ENCODE results near the gene NT5DC1. TPM values are rescaled to one million over a fixed set of nuclear protein-coding genes. Genes with fewer than 3 reads are reported as not detected.
A peak's percentile ranks its signal among the peaks of the same experiment; 100 is the strongest.

The NT5DC1 gene
- polyA plus RNA-seq, 1 of the 3 experiments (the other 2 are of a cell fraction), result 20.3 TPM

- Histone ChIP-seq H3K4me2 (no peak overlapping the region), H3K27me3 (ENCODE audit: insufficient read depth) (no peaks in the 10 kb centered on the region), H3K79me2 (ENCODE audit: insufficient read depth) (peaks cover 27% of the 10 kb centered on the region), H3F3A (replicated peaks; ENCODE audit: insufficient read depth) (peaks cover 4% of the 10 kb centered on the region), H3K27ac (ENCODE audit: low read depth in 2 of 2, low read length in 1 of 2) (no peak overlapping the region), H3K36me3 (replicated peaks in 1 of 2; ENCODE audit: control insufficient read depth in 1 of 2, insufficient read depth in 2 of 2, low read length in 1 of 2) (peaks cover 3 to 4% of the 10 kb centered on the region in 2 experiments), H3K4me3 (ENCODE audit: low read depth in 2 of 2, low read length in 1 of 2) (no peak overlapping the region), H3K9me3 (no peaks in the 10 kb centered on the region; the same call in 1 of the 2 replicates), H3K4me1 (ENCODE audit: control insufficient read depth in 1 of 2, insufficient read depth in 2 of 2, low read depth in 1 of 2, low read length in 1 of 2) (peaks cover 0 to 9% of the 10 kb centered on the region in 2 experiments; a peak in 2 of 4 replicates), H2AFZ (ENCODE audit: low read depth) (no peak overlapping the region), H3K9me2 (no peaks in the 10 kb centered on the region), H3K9ac (no peak overlapping the region), H4K20me1 (ENCODE audit: insufficient read depth) (no peaks in the 10 kb centered on the region)
- ChIA-PET CTCF (no interaction called here), POLR2A (no interaction called here)
- TF ChIP-seq IRF3 (IDR thresholded peaks at IDR 0.05; ENCODE audit: low read depth, low read length), result no peak
- no peak for TF ChIP-seq NRF1 (IDR thresholded peaks at IDR 0.05; ENCODE audit: low read depth, low read length)
- no peak for TF ChIP-seq EP300 (IDR thresholded peaks at IDR 0.05; ENCODE audit: borderline replicate concordance in 1 of 2, low read depth in 1 of 2, low read length in 1 of 2)
- no peak for TF ChIP-seq ELF1 (IDR thresholded peaks at IDR 0.05)
- 94% methylated on average over 1 of the region's 1 CpG for WGBS (ENCODE audit: low lambda C conversion rate)
- no peak for DNase-seq
Measured at GRCh38 chr6:116263353-116263752, 162.7 kb downstream of the NT5DC1 start.

DNA sequence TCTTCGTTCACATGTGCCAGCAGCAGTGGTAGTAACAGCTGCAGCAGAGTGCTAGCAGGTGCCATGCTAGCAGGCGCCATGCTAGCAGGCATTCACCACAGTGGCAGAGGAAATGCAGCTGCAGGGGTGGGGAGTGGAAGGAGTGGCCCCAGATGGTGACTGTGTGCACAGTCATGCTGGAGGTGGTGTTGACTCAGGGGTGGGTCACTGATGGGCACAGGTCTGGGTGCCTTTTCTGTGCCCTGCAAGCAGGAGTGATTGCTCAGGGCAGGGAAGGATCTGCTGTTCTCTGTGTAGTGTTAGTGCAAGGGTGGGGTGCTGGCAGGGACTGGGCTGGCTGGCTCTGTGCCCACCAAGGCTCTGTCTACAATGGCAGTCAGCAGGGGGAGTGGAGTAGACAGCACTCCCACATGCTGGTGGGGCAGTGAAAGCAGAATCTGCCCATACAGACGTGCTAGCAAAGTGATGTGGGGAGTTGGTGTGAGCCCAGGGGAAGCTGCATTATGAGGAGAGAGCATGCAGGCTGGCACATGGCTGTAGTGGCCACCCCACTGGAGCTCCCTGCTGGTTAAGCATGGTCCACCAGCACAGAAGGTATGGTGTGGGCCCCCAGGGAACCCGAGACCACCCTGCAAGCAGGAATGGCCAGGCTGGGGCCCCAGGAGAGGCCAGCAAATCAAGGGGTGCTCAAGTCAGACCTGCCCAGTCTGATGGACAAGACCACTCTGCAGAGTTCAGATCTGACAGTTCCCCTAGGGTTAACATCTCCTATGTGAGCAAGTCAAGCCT lies 164.6 kb downstream of the NT5DC1 start:
- no peak overlapping the region for H2AFZ ChIP-seq (ENCODE audit: low read depth)
- no peaks in the 10 kb centered on the region for H3K9me2 ChIP-seq
- H3K4me3 ChIP-seq (ENCODE audit: low read depth in 2 of 2, low read length in 1 of 2), result no peak overlapping the region
- peak overlapping the region in 1 of 2 experiments; percentile 18; a peak in 1 of 4 replicates for H3K27ac ChIP-seq (ENCODE audit: low read depth in 2 of 2, low read length in 1 of 2)
- H4K20me1 ChIP-seq (ENCODE audit: insufficient read depth), result no peaks in the 10 kb centered on the region
- H3K4me1 ChIP-seq (ENCODE audit: control insufficient read depth in 1 of 2, insufficient read depth in 2 of 2, low read depth in 1 of 2, low read length in 1 of 2), result peaks cover 5 to 12% of the 10 kb centered on the region in 2 experiments; a peak in 3 of 4 replicates
- DNase-seq, result no peak
- peaks cover 14% of the 10 kb centered on the region for H3F3A ChIP-seq (replicated peaks; ENCODE audit: insufficient read depth)
- no peaks in the 10 kb centered on the region for H3K27me3 ChIP-seq (ENCODE audit: insufficient read depth)
- TF ChIP-seq IRF3 (IDR thresholded peaks at IDR 0.05; ENCODE audit: low read depth, low read length) (no peak), FOSL2 (IDR thresholded peaks at IDR 0.05; ENCODE audit: borderline replicate concordance, low read depth) (peak; percentile 12; the same call in 1 of the 2 replicates)
- ChIA-PET CTCF (interaction anchor here (0.9 to 4.7 kb wide), 4 partner anchors 10 to 48 kb away, joined by 3 to 39 read pairs (median 4); partner anchors contain the start of gene TSPYL4), POLR2A (no interaction called here)
- H3K79me2 ChIP-seq (ENCODE audit: insufficient read depth), result peaks cover 27% of the 10 kb centered on the region
- H3K9ac ChIP-seq, result no peak overlapping the region
- no peak overlapping the region for H3K4me2 ChIP-seq
- no peaks in the 10 kb centered on the region; the same call in 1 of the 2 replicates for H3K9me3 ChIP-seq
- WGBS (ENCODE audit: low lambda C conversion rate), result 78% methylated on average over 3 of the region's 4 CpGs
- peaks cover 3 to 4% of the 10 kb centered on the region in 2 experiments for H3K36me3 ChIP-seq (replicated peaks in 1 of 2; ENCODE audit: control insufficient read depth in 1 of 2, insufficient read depth in 2 of 2, low read length in 1 of 2)

GRCh38 chr6:116266803-116267202 lies 166.2 kb downstream of the NT5DC1 start:
- Histone ChIP-seq H3K36me3 (replicated peaks in 1 of 2; ENCODE audit: control insufficient read depth in 1 of 2, insufficient read depth in 2 of 2, low read length in 1 of 2) (peaks cover 3 to 10% of the 10 kb centered on the region in 2 experiments), H3K79me2 (ENCODE audit: insufficient read depth) (peaks cover 22% of the 10 kb centered on the region), H3K9me2 (no peaks in the 10 kb centered on the region), H2AFZ (ENCODE audit: low read depth) (no peak overlapping the region), H4K20me1 (ENCODE audit: insufficient read depth) (no peaks in the 10 kb centered on the region), H3K27ac (ENCODE audit: low read depth in 2 of 2, low read length in 1 of 2) (no peak overlapping the region), H3K4me1 (ENCODE audit: control insufficient read depth in 1 of 2, insufficient read depth in 2 of 2, low read depth in 1 of 2, low read length in 1 of 2) (peaks cover 5 to 12% of the 10 kb centered on the region in 2 experiments; a peak in 3 of 4 replicates), H3F3A (replicated peaks; ENCODE audit: insufficient read depth) (peaks cover 15% of the 10 kb centered on the region), H3K9ac (no peak overlapping the region), H3K27me3 (ENCODE audit: insufficient read depth) (no peaks in the 10 kb centered on the region), H3K4me2 (no peak overlapping the region), H3K9me3 (no peaks in the 10 kb centered on the region; the same call in 1 of the 2 replicates), H3K4me3 (ENCODE audit: low read depth in 2 of 2, low read length in 1 of 2) (no peak overlapping the region)
- TF ChIP-seq JUND (IDR thresholded peaks at IDR 0.05) (no peak), TEAD4 (IDR thresholded peaks at IDR 0.05; ENCODE audit: borderline replicate concordance, insufficient read depth) (no peak), TCF12 (IDR thresholded peaks at IDR 0.05) (no peak), USF2 (IDR thresholded peaks at IDR 0.05; ENCODE audit: borderline replicate concordance, low read depth, low read length) (no peak), SIN3A (IDR thresholded peaks at IDR 0.05; ENCODE audit: borderline replicate concordance, low read depth, low read length) (no peak)
- DNase-seq, result no peak
- CTCF ChIA-PET, result interaction anchor here (1.0 to 5.3 kb wide), 9 partner anchors 8 to 297 kb away, joined by 3 to 59 read pairs (median 28); partner anchors contain the start of genes TSPYL1 and TSPYL4
- POLR2A ChIA-PET, result no interaction called here
